Ishikawa (cell line): ENCODE results near the gene DCTN1.

Experiments used
- CEBPB ChIP-seq: IDR thresholded peaks from 2 replicates; pipeline ENCODE4 v1.6.1; 2012
- CREB1 ChIP-seq: IDR thresholded peaks from 2 replicates; pipeline ENCODE4 v1.6.1; 2012; ENCODE audit warnings: low read depth
- EGR1 ChIP-seq: IDR thresholded peaks from 2 replicates; pipeline ENCODE4 v1.6.1; 2012
- EP300 ChIP-seq: IDR thresholded peaks from 2 replicates; pipeline ENCODE4 v1.6.1; 2012; ENCODE audit warnings: borderline replicate concordance
- FOXM1 ChIP-seq: IDR thresholded peaks from 2 replicates; pipeline ENCODE4 v1.6.1; 2012; ENCODE audit warnings: low read depth, borderline replicate concordance
- MAX ChIP-seq: IDR thresholded peaks from 2 replicates; pipeline ENCODE4 v1.6.1; 2012
- NFIC ChIP-seq: IDR thresholded peaks from 2 replicates; pipeline ENCODE4 v1.6.1; 2012
- RAD21 ChIP-seq: IDR thresholded peaks from 2 replicates; pipeline ENCODE4 v1.6.1; 2012; ENCODE audit warnings: low read depth
- REST ChIP-seq: IDR thresholded peaks from 2 replicates; pipeline ENCODE4 v1.6.1; 2012; ENCODE audit warnings: low read depth, mild to moderate bottlenecking
- TAF1 ChIP-seq: IDR thresholded peaks from 2 replicates; pipeline ENCODE4 v1.6.1; 2012; ENCODE audit warnings: low read depth, mild to moderate bottlenecking
- TCF12 ChIP-seq: IDR thresholded peaks from 2 replicates; pipeline ENCODE4 v1.6.1; 2012; ENCODE audit warnings: low read depth
- TEAD4 ChIP-seq: IDR thresholded peaks from 2 replicates; pipeline ENCODE4 v1.6.1; 2012
- USF1 ChIP-seq: IDR thresholded peaks from 2 replicates; pipeline ENCODE4 v1.6.1; 2012
- YY1 ChIP-seq: IDR thresholded peaks from 2 replicates; pipeline ENCODE4 v1.6.1; 2012; ENCODE audit warnings: low read depth

GRCh38 chr2:74325815-74326214 lies 54.3 kb downstream of the DCTN1 start:
- TF ChIP-seq CEBPB (no peak), TEAD4 (no peak), MAX (no peak), TAF1 (no peak), FOXM1 (no peak), EGR1 (no peak), USF1 (no peak), TCF12 (no peak), REST (no peak), EP300 (no peak), CREB1 (no peak), YY1 (no peak), RAD21 (no peak), NFIC (no peak)
